Measurements from ENCODE around the gene PRPF8. TPM values are rescaled to one million over a fixed set of nuclear protein-coding genes. Genes with fewer than 3 reads are reported as not detected.
A peak's percentile ranks its signal among the peaks of the same experiment; 100 is the strongest.

PRPF8 gene
- total RNA-seq, 1 donor from 2014 or later: 321 TPM

GRCh38 chr17:1628856-1629503, 55.7 kb downstream of the PRPF8 start:
- H3K4me3 Mint-ChIP-seq: peak overlapping the region; percentile 96
- peak; percentile 95 for DNase-seq (ENCODE audit: extremely low spot score, unreplicated experiment)

GRCh38 chr17:1627982-1628855, 56.4 kb downstream of the PRPF8 start, which contains the start of gene SLC43A2:
SLC43A2 (minus strand) TSS chr17:1628834; CDS start chr17:1627874, 960 bp downstream.
- Mint-ChIP-seq H3K36me3 (no peaks in the 10 kb centered on the region), H3K27me3 (peaks cover 45% of the 10 kb centered on the region), H3K27ac (peak within 1 kb of the TSS; percentile 94), H3K9me3 (no peaks in the 10 kb centered on the region), H3K4me3 (peak within 1 kb of the TSS; percentile 96), H3K4me1 (ENCODE audit: unreplicated experiment) (peaks cover 18% of the 10 kb centered on the region)
- peak; percentile 90 for DNase-seq (ENCODE audit: extremely low spot score, unreplicated experiment)
- no peak for TF ChIP-seq CTCF (conservative IDR thresholded peaks at IDR 0.05)

More at GRCh38 chr17:1628856-1629503, 55.7 kb downstream of the PRPF8 start:
- H3K4me1 Mint-ChIP-seq (ENCODE audit: unreplicated experiment): peaks cover 18% of the 10 kb centered on the region
- no peaks in the 10 kb centered on the region for H3K36me3 Mint-ChIP-seq
- peaks cover 45% of the 10 kb centered on the region for H3K27me3 Mint-ChIP-seq
- peak overlapping the region; percentile 94 for H3K27ac Mint-ChIP-seq
- H3K9me3 Mint-ChIP-seq: no peaks in the 10 kb centered on the region
- TF ChIP-seq CTCF (conservative IDR thresholded peaks at IDR 0.05): peak; percentile 30

GRCh38 chr17:1627182-1627981, 57.3 kb downstream of the PRPF8 start:
- TF ChIP-seq CTCF (conservative IDR thresholded peaks at IDR 0.05): no peak
- no peaks in the 10 kb centered on the region for H3K36me3 Mint-ChIP-seq
- peak overlapping the region; percentile 75 for H3K4me3 Mint-ChIP-seq
- DNase-seq (ENCODE audit: extremely low spot score, unreplicated experiment): no peak
- H3K4me1 Mint-ChIP-seq (ENCODE audit: unreplicated experiment): peaks cover 18% of the 10 kb centered on the region
- H3K27ac Mint-ChIP-seq: peak overlapping the region; percentile 71
- H3K27me3 Mint-ChIP-seq: peaks cover 45% of the 10 kb centered on the region
- H3K9me3 Mint-ChIP-seq: no peaks in the 10 kb centered on the region

GRCh38 chr17:1626333-1626732, 58.3 kb downstream of the PRPF8 start:
- TF ChIP-seq CTCF (conservative IDR thresholded peaks at IDR 0.05): no peak
- peaks cover 38% of the 10 kb centered on the region for H3K27me3 Mint-ChIP-seq
- peak overlapping the region; percentile 43 for H3K27ac Mint-ChIP-seq
- H3K36me3 Mint-ChIP-seq: no peaks in the 10 kb centered on the region
- H3K4me3 Mint-ChIP-seq: peak overlapping the region; percentile 75
- no peaks in the 10 kb centered on the region for H3K9me3 Mint-ChIP-seq
- H3K4me1 Mint-ChIP-seq (ENCODE audit: unreplicated experiment): peaks cover 18% of the 10 kb centered on the region
- DNase-seq (ENCODE audit: extremely low spot score, unreplicated experiment): no peak

- Mint-ChIP-seq H3K27me3 (peaks cover 31% of the 10 kb centered on the region), H3K4me3 (peak overlapping the region; percentile 31), H3K27ac (peak overlapping the region; percentile 43), H3K9me3 (no peaks in the 10 kb centered on the region), H3K36me3 (no peaks in the 10 kb centered on the region), H3K4me1 (ENCODE audit: unreplicated experiment) (peaks cover 18% of the 10 kb centered on the region)
- no peak for DNase-seq (ENCODE audit: extremely low spot score, unreplicated experiment)
- no peak for TF ChIP-seq CTCF (conservative IDR thresholded peaks at IDR 0.05)
Observed at GRCh38 chr17:1625581-1625980, 59.1 kb downstream of the PRPF8 start.

Data from type B pancreatic cell (in vitro differentiated cells).